ENCODE results near the gene KRT25.

Gene KRT25, protein sequence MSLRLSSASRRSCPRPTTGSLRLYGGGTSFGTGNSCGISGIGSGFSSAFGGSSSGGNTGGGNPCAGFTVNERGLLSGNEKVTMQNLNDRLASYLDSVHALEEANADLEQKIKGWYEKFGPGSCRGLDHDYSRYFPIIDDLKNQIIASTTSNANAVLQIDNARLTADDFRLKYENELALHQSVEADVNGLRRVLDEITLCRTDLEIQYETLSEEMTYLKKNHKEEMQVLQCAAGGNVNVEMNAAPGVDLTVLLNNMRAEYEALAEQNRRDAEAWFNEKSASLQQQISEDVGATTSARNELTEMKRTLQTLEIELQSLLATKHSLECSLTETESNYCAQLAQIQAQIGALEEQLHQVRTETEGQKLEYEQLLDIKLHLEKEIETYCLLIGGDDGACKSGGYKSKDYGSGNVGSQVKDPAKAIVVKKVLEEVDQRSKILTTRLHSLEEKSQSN

DNA sequence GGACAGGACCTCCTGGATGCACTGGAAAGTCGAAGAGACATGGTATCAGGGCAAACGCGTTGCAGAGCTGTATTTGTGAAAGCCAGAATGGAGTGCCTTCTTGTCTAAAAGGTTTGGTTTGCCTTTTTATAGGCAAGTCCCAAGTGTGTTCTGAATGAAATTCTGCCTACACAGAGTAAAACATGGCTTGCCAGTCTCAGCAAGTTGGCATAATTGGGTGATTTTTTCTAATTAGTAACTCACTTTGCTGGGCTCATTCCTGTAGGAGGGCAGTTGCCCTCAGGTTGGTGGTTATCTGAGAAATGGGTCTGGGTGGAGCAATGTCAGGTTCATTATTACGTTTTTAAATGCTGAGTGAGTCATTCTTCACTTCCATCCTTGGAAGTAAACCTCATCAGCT lies at the start of gene KRT25:
Gene KRT25 (minus strand): TSS at position 101 of the 400 bp plus-strand sequence. CDS start 60 bp downstream, at position 41.
- no peak within 1 kb of the TSS for H3K4me3 ChIP-seq (ENCODE audit: low read length)
- no peak for DNase-seq
- H3K9ac ChIP-seq (ENCODE audit: low read length) = no peak within 1 kb of the TSS
- no peaks in the 10 kb centered on the region for H3K36me3 ChIP-seq (replicated peaks; ENCODE audit: insufficient read depth, low read length)
- TF ChIP-seq, protein P1, sequence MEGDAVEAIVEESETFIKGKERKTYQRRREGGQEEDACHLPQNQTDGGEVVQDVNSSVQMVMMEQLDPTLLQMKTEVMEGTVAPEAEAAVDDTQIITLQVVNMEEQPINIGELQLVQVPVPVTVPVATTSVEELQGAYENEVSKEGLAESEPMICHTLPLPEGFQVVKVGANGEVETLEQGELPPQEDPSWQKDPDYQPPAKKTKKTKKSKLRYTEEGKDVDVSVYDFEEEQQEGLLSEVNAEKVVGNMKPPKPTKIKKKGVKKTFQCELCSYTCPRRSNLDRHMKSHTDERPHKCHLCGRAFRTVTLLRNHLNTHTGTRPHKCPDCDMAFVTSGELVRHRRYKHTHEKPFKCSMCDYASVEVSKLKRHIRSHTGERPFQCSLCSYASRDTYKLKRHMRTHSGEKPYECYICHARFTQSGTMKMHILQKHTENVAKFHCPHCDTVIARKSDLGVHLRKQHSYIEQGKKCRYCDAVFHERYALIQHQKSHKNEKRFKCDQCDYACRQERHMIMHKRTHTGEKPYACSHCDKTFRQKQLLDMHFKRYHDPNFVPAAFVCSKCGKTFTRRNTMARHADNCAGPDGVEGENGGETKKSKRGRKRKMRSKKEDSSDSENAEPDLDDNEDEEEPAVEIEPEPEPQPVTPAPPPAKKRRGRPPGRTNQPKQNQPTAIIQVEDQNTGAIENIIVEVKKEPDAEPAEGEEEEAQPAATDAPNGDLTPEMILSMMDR (IDR thresholded peaks at IDR 0.05; ENCODE audit: low read length) = no peak
- TF ChIP-seq EZH2phosphoT487 (IDR thresholded peaks at IDR 0.05; ENCODE audit: low read length) = no peak
- no peak for TF ChIP-seq EZH2 (optimal IDR thresholded peaks at IDR 0.05; ENCODE audit: low read depth, low read length)
- no peak within 1 kb of the TSS for H3K27ac ChIP-seq (ENCODE audit: low read length)
- no peak within 1 kb of the TSS for H3K4me2 ChIP-seq (ENCODE audit: low read depth, low read length)
- no peaks in the 10 kb centered on the region for H3F3A ChIP-seq (ENCODE audit: insufficient read depth, low read length)
- H3K27me3 ChIP-seq (replicated peaks; ENCODE audit: insufficient read depth, low read length) = no peaks in the 10 kb centered on the region
- no peaks in the 10 kb centered on the region for H4K20me1 ChIP-seq (ENCODE audit: insufficient read depth, low read length)
- no peaks in the 10 kb centered on the region; the same call in 1 of the 2 replicates for H3K9me3 ChIP-seq (replicated peaks; ENCODE audit: insufficient read depth, low read length)
- H2AFZ ChIP-seq (ENCODE audit: low read length) = no peak within 1 kb of the TSS
- H3K79me2 ChIP-seq (ENCODE audit: low read length) = no peaks in the 10 kb centered on the region
- H3K9me2 ChIP-seq (replicated peaks; ENCODE audit: insufficient read depth, low read length) = no peaks in the 10 kb centered on the region
- no peaks in the 10 kb centered on the region for H3K4me1 ChIP-seq (ENCODE audit: low read length)

- Histone ChIP-seq H3F3A (ENCODE audit: insufficient read depth, low read length) (no peaks in the 10 kb centered on the region), H4K20me1 (ENCODE audit: insufficient read depth, low read length) (no peaks in the 10 kb centered on the region), H3K4me1 (ENCODE audit: low read length) (no peaks in the 10 kb centered on the region), H3K9ac (ENCODE audit: low read length) (no peak overlapping the region), H3K9me2 (replicated peaks; ENCODE audit: insufficient read depth, low read length) (no peaks in the 10 kb centered on the region), H2AFZ (ENCODE audit: low read length) (peak overlapping the region; percentile 42; the same call in 1 of the 2 replicates), H3K4me3 (ENCODE audit: low read length) (no peak overlapping the region), H3K27ac (ENCODE audit: low read length) (no peak overlapping the region), H3K36me3 (replicated peaks; ENCODE audit: insufficient read depth, low read length) (no peaks in the 10 kb centered on the region), H3K9me3 (replicated peaks; ENCODE audit: insufficient read depth, low read length) (no peaks in the 10 kb centered on the region), H3K4me2 (ENCODE audit: low read depth, low read length) (no peak overlapping the region), H3K27me3 (replicated peaks; ENCODE audit: insufficient read depth, low read length) (no peaks in the 10 kb centered on the region), H3K79me2 (ENCODE audit: low read length) (no peaks in the 10 kb centered on the region)
- TF ChIP-seq, protein P1 (IDR thresholded peaks at IDR 0.05; ENCODE audit: low read length) = peak; percentile 88
- TF ChIP-seq EZH2phosphoT487 (IDR thresholded peaks at IDR 0.05; ENCODE audit: low read length) = no peak
- peak; percentile 80 for DNase-seq
These were observed 48.5 kb upstream of the KRT25 start for GRCh38 chr17:40803617-40804082.

- TF ChIP-seq, protein P1 (IDR thresholded peaks at IDR 0.05; ENCODE audit: low read length) = no peak
- no peak for TF ChIP-seq EZH2phosphoT487 (IDR thresholded peaks at IDR 0.05; ENCODE audit: low read length)
- no peak for TF ChIP-seq EZH2 (optimal IDR thresholded peaks at IDR 0.05; ENCODE audit: low read depth, low read length)
- Histone ChIP-seq H3K4me3 (ENCODE audit: low read length) (no peak overlapping the region), H3K9me2 (replicated peaks; ENCODE audit: insufficient read depth, low read length) (no peaks in the 10 kb centered on the region), H3F3A (ENCODE audit: insufficient read depth, low read length) (no peaks in the 10 kb centered on the region), H3K27ac (ENCODE audit: low read length) (no peak overlapping the region), H4K20me1 (ENCODE audit: insufficient read depth, low read length) (no peaks in the 10 kb centered on the region), H3K36me3 (replicated peaks; ENCODE audit: insufficient read depth, low read length) (no peaks in the 10 kb centered on the region), H3K4me2 (ENCODE audit: low read depth, low read length) (no peak overlapping the region), H2AFZ (ENCODE audit: low read length) (no peak overlapping the region), H3K4me1 (ENCODE audit: low read length) (no peaks in the 10 kb centered on the region), H3K9me3 (replicated peaks; ENCODE audit: insufficient read depth, low read length) (no peaks in the 10 kb centered on the region), H3K79me2 (ENCODE audit: low read length) (no peaks in the 10 kb centered on the region), H3K9ac (ENCODE audit: low read length) (no peak overlapping the region), H3K27me3 (replicated peaks; ENCODE audit: insufficient read depth, low read length) (no peaks in the 10 kb centered on the region)
- DNase-seq = no peak
These were observed 46.0 kb upstream of the KRT25 start for GRCh38 chr17:40801157-40801556.

Data from MM.1S (cell line).